NCI-H2227 treated with DMSO at 0.1 percent for 48 hours (cell line): ENCODE results near the gene IFNA4.

ENCODE experiments used
- DNase-seq: peaks from one replicate; lab custom pipeline; 2025; lab: John Stamatoyannopoulos, UW

The IFNA4 gene

DNA sequence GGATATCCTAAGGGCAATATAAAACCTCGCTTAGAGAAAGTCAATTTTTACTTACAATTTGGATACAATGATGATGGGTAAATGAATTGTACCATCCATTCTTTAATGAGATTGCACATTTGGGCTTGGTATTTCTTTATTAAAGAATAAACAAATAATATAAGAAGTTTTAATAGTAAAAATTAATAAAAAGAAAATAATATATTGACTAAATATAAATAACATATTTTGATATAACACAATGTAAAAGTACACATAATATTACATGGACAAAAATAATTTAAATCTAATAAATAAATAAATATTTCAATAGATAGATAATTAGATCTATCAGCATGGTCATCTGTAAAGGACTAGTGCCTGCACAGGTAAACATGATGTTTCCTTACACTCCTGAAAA, 21.9 kb downstream of the IFNA4 start:
- no peak for DNase-seq

DNA sequence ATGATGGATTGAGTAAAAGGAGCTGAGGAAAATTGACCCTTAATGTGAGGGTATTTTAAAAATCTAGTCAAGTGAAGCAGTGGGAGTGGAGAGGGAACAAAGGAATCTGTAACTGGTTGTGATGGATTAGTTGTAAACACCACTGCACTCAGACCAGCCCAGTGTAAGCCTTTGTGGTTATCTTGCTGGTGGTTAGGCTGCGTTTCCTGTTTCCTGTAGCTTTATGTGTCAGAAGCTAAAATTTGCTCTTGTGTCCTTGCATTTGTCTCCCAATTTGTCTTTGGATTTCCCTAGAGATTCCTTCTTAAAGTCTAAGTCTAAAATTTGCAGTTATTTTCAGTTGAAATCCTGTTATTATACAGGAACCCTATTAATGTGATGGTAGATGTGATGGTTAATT, 27.2 kb downstream of the IFNA4 start:
- no peak for DNase-seq

DNA sequence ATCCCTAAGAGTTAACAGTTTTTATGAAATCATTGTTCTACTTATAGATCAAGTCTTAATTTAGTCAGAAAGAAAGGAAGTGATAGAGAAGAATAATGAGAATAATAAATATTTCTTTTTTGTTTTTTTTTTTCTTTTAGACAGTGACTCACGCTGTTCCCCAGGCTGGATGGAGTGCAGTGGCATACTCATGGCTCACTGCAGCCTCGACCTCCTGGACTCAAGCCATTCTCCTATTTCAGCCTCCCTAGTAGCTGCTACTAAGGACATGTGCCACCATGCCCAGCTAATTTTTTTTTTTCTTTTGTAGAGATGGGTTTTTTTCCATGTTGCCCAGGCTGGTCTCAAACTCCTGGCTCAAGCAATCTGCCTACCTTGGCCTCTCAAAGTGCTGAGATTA, 31.9 kb downstream of the IFNA4 start:
- DNase-seq = no peak

DNA sequence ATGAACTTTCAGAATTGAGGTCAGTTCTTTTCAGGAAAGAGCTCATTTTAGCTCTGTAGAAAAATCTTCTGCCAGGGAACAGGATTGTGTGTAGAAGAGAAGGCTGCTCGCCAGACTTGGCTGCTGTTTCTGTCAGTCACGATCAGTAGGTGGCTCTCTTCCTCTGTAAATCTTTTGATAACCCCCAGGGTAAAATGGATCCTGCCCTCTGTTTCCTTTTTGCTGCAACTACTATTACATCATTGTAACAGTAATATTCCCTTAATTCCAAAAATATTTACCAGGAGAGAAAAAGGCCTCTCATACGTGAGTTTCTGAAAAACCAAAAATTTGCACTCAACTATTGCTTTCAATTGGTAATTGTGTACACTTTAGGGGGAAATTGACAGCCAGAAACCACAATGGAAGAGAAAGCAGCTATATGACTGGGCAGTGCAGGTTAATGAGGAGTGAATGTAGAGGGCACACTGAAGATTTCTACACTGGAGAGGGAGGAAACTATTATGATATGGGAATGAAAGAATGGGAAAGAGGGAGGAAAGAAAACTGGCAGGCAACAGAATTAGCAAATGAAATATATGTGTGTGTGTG, 33.3 kb downstream of the IFNA4 start:
- no peak for DNase-seq

DNA sequence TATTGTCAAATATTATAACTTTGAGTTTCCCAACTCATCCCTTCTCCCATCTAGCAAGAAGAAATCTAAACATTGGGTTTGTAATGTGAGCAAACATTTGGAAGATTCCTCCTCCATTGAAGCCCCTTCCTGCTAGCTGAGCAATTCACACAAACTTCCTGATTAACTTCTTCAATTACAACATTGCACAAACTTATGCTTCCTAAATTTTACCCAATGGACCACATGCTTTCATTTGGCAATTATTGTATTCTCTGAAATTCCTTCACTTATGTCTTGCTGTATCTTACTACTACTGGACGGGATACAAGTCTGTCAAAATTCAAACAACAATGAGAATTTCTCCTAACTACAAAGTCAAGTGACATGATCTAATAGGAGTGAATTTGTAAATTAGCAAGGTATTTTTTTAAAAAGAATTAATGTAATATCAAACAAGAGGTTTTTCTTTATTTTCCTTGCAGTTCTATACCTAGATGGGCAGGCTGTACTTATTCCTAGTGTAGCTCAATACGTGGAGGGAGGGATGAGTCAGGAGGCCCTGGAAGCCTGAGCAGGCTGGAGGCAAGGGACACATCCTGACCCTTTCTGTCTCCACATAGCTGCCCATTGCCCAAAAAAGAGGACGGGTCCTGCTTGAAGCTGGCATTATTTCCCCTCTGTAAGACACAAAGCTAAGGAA, 33.9 kb downstream of the IFNA4 start:
- no peak for DNase-seq

DNA sequence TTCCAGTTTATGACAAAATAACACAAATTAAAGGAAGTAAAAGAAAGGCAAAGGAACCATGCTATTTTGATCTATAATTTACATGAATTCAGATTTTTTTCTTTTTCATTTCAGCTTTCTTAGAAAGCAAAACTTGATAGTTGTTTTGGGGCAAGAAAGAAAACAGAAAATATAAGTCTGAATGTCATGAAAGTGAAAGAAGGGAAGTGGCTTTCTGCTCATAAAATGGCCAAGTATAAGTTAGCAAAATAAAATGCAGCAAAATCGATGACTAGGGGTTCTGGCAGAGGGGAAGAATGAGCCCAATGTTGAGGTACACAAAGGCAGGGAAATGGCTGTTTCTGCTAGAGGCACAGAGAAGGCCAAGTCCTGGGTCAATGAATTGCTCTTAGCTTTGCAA, 42.8 kb downstream of the IFNA4 start:
- DNase-seq = no peak

DNA sequence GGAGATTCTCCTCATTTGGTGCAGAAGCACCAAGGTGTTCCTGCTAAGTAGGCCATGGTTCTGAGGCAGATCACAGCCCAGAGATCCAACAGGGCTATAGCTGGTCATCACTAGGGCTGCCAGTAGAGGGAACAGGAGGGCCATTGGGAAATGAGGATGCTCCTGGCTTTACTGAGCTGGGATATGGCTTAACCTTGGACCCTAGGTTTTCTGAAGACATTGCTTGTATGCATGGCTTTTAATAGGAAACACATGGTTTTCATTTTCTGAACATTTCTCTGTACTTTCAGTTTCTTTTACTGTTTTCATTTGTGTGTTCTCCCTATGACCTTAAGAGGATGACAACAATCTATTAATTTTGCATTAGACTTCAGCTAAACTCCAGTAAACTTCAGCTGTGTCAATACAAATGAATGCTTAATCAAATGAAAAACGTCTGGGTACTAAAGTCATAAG, 45.9 kb downstream of the IFNA4 start, which contains the start of gene IFNW1:
Gene IFNW1 (minus strand): TSS at position 406 of the 456 bp plus-strand sequence. CDS start 262 bp downstream, at position 144.
- no peak for DNase-seq

DNA sequence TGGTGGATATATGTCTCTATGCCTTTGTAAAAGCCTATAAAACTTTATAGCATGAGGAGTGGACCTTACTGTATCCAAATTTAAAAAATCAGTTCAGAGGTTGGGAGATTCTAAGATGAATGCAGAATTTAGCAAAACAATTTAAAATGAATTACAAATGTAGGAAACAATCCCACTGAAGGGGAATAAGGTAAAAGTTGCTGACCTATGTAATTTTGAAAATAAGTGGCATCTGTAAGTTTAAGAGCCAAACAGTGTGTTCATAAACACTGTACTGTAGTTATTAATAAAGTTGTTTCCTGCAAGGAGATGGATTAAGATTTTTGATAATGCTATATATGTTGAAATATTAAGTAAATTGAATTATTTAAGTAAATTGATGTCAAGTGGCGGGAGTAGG, 50.4 kb downstream of the IFNA4 start:
- DNase-seq = no peak
